HCT116 (cell line): ENCODE measurements around the gene ARHGAP45.

ENCODE experiments used
- CEBPB ChIP-seq: IDR thresholded peaks from 2 replicates; pipeline ENCODE4 v1.6.1; 2012; ENCODE audit warnings: low read depth
- EZH2 ChIP-seq: fragments of 200-600 bp; sonication (generic); IDR thresholded peaks from 2 replicates; pipeline ENCODE4 v1.6.1; 2017; ENCODE audit warnings: antibody characterized with exemption, mixed run types
- EZH2phosphoT487 ChIP-seq: fragments of 200-600 bp; IDR thresholded peaks from 2 replicates; pipeline ENCODE4 v1.6.1; 2018; ENCODE audit warnings: antibody characterized with exemption, borderline replicate concordance
- POLR2A ChIP-seq: IDR thresholded peaks from 2 replicates; pipeline ENCODE4 v1.7.0; 2011; ENCODE audit warnings: borderline replicate concordance; ENCODE audit not compliant: insufficient read depth, insufficient read length; ENCODE audit errors: extremely low read depth
- POLR2AphosphoS5 ChIP-seq: IDR thresholded peaks from 2 replicates; pipeline ENCODE4 v1.6.1; 2011; ENCODE audit warnings: mild to moderate bottlenecking, low read depth, low read length, moderate library complexity
- RAD21 ChIP-seq: IDR thresholded peaks from 2 replicates; pipeline ENCODE4 v1.6.1; 2012; ENCODE audit warnings: low read depth, mild to moderate bottlenecking
- SP1 ChIP-seq: IDR thresholded peaks from 2 replicates; pipeline ENCODE4 v1.6.1; 2012; ENCODE audit warnings: low read depth
- ZFX ChIP-seq: fragments of 450-650 bp; IDR thresholded peaks from 2 replicates; pipeline ENCODE4 v1.6.1; 2017
- ZNF274 ChIP-seq: fragments of 200-500 bp; sonication (Bioruptor generic); IDR thresholded peaks from 2 replicates; pipeline ENCODE4 v1.6.1; 2014; ENCODE audit warnings: mild to moderate bottlenecking, low read depth, low read length, inconsistent platforms
- TF ChIP-seq, protein P1 (sequence below): IDR thresholded peaks from 2 replicates; pipeline ENCODE4 v1.6.1; 2012
- TF ChIP-seq, protein P2 (sequence below), 3 experiments: fragments of 200-600 bp in 1 of 3; sonication (generic) in 1 of 3; IDR thresholded peaks in 2 of 3; conservative IDR thresholded peaks in 1 of 3; 2 replicates each; pipeline ENCODE4 v1.5.1; 2012 to 2017; ENCODE audit warnings: low read depth in 2 of 3, low read length in 2 of 3, antibody characterized with exemption in 1 of 3, borderline replicate concordance in 1 of 3, control low read depth in 1 of 3, mild to moderate bottlenecking in 1 of 3, mixed read lengths in 1 of 3, mixed run types in 1 of 3, moderate library complexity in 1 of 3; ENCODE audit not compliant: insufficient read depth in 1 of 3

DNA sequence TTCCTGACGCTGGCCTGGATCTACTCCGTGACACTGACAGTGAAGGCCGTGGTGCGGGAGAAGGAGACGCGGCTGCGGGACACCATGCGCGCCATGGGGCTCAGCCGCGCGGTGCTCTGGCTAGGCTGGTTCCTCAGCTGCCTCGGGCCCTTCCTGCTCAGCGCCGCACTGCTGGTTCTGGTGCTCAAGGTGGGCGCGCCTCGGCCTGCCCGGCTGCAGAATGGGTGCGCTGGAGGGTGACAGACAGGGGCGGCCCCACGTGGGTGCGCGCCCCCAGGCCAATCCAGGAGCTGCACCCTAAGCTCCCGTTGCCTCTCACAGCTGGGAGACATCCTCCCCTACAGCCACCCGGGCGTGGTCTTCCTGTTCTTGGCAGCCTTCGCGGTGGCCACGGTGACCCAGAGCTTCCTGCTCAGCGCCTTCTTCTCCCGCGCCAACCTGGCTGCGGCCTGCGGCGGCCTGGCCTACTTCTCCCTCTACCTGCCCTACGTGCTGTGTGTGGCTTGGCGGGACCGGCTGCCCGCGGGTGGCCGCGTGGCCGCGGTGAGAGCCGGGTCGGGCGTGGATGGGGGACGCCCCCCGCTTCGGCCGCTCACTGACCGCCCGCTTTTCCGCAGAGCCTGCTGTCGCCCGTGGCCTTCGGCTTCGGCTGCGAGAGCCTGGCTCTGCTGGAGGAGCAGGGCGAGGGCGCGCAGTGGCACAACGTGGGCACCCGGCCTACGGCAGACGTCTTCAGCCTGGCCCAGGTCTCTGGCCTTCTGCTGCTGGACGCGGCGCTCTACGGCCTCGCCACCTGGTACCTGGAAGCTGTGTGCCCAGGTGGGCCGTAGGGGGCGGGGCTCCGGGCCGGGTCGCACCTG, 19.9 kb upstream of the ARHGAP45 start:
- TF ChIP-seq, protein P1, sequence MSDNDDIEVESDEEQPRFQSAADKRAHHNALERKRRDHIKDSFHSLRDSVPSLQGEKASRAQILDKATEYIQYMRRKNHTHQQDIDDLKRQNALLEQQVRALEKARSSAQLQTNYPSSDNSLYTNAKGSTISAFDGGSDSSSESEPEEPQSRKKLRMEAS: no peak
- TF ChIP-seq EZH2 (no peak), ZNF274 (no peak), ZFX (no peak), SP1 (no peak), POLR2AphosphoS5 (no peak), RAD21 (no peak), EZH2phosphoT487 (no peak), CEBPB (no peak), POLR2A (no peak)
- TF ChIP-seq, protein P2, sequence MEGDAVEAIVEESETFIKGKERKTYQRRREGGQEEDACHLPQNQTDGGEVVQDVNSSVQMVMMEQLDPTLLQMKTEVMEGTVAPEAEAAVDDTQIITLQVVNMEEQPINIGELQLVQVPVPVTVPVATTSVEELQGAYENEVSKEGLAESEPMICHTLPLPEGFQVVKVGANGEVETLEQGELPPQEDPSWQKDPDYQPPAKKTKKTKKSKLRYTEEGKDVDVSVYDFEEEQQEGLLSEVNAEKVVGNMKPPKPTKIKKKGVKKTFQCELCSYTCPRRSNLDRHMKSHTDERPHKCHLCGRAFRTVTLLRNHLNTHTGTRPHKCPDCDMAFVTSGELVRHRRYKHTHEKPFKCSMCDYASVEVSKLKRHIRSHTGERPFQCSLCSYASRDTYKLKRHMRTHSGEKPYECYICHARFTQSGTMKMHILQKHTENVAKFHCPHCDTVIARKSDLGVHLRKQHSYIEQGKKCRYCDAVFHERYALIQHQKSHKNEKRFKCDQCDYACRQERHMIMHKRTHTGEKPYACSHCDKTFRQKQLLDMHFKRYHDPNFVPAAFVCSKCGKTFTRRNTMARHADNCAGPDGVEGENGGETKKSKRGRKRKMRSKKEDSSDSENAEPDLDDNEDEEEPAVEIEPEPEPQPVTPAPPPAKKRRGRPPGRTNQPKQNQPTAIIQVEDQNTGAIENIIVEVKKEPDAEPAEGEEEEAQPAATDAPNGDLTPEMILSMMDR (IDR thresholded peaks at IDR 0.05 in 2 of 3, conservative IDR thresholded peaks at IDR 0.05 in 1 of 3; ENCODE audit: borderline replicate concordance in 1 of 3, insufficient read depth in 1 of 3, low read depth in 2 of 3, low read length in 2 of 3): no peak
